ENCODE measurements around the gene SLC46A2. TPM values are rescaled to one million over a fixed set of nuclear protein-coding genes. Genes with fewer than 3 reads are reported as not detected.

SLC46A2 gene
- total and polyA plus RNA-seq, 2 donors (not counting 1 experiment from before 2014, with no cell fraction given), result not detected

DNA sequence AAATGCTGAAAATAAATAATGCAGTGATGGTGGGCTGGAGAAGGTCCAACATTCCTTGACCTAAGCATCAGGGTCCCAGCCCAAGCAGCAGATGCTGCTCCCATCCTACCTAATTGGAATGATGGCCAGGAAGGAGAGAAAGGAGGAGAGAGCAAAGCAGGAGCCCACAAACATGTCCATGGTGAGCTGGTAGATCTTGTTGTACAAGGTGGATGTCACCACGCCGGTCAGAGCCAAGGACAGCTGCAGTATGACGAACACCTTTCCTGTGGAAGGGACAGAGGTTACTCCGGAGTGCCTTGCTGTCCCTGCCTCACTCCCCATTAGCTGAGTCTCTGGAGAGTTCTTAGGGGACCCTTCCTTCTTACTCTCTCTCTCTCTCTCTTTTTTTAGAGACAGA lies 4.3 kb downstream of the SLC46A2 start:
- no peaks in the 10 kb centered on the region for H3K79me2 ChIP-seq (ENCODE audit: control insufficient read depth, insufficient read depth, low read length)
- no peaks in the 10 kb centered on the region for H4K20me1 ChIP-seq (ENCODE audit: control insufficient read depth, extremely low read depth, insufficient read depth, low read length)
- DNase-seq (ENCODE audit: low read depth in 2 of 2), result no peak
- no peak overlapping the region for H3K27ac ChIP-seq (ENCODE audit: insufficient read depth, low read length)
- no peak overlapping the region for H2AFZ ChIP-seq (ENCODE audit: low read length)
- H3K36me3 ChIP-seq (ENCODE audit: control insufficient read depth, insufficient read depth, low read length), result no peaks in the 10 kb centered on the region
- H3K4me2 ChIP-seq (ENCODE audit: extremely low read depth, insufficient read depth, low read length), result no peak overlapping the region
- no peaks in the 10 kb centered on the region for H3K27me3 ChIP-seq (ENCODE audit: control insufficient read depth, insufficient read depth, low read length)
- no peak overlapping the region for H3K4me3 ChIP-seq (replicated peaks in 1 of 4; ENCODE audit: control extremely low read depth in 1 of 4, insufficient read depth in 1 of 4, low read depth in 3 of 4, low read length in 4 of 4)
- H3K9me3 ChIP-seq (ENCODE audit: control insufficient read depth, insufficient read depth, low read depth, low read length), result no peaks in the 10 kb centered on the region
- TF ChIP-seq, protein P1, sequence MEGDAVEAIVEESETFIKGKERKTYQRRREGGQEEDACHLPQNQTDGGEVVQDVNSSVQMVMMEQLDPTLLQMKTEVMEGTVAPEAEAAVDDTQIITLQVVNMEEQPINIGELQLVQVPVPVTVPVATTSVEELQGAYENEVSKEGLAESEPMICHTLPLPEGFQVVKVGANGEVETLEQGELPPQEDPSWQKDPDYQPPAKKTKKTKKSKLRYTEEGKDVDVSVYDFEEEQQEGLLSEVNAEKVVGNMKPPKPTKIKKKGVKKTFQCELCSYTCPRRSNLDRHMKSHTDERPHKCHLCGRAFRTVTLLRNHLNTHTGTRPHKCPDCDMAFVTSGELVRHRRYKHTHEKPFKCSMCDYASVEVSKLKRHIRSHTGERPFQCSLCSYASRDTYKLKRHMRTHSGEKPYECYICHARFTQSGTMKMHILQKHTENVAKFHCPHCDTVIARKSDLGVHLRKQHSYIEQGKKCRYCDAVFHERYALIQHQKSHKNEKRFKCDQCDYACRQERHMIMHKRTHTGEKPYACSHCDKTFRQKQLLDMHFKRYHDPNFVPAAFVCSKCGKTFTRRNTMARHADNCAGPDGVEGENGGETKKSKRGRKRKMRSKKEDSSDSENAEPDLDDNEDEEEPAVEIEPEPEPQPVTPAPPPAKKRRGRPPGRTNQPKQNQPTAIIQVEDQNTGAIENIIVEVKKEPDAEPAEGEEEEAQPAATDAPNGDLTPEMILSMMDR (conservative IDR thresholded peaks at IDR 0.05 in 1 of 2, IDR thresholded peaks at IDR 0.05 in 1 of 2; ENCODE audit: low read depth in 1 of 2, low read length in 2 of 2), result no peak
- no peak for TF ChIP-seq EZH2 (IDR thresholded peaks at IDR 0.05; ENCODE audit: low read length, missing control alignments)
- no peaks in the 10 kb centered on the region for H3K4me1 ChIP-seq (ENCODE audit: control insufficient read depth, extremely low read depth, insufficient read depth, low read length)
- no peak overlapping the region for H3K9ac ChIP-seq (ENCODE audit: insufficient read depth, low read length)

DNA sequence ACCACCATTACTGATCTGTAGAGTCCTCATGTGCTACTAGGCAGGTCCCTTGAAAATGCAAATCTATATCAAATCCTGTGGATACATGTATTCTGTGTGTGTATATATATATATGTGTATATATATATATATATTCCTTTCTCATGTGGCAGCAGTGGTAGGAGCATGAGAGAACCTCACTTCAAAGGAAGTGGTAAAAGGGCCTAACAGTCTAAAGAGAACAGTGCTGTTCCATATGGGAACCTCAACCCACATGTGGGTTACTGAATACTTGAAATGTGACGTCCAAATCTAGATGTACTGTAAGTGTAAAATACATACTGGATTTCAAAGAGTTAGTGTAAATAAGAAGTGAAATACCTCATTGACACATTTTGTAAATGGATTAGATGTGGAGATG lies 5.4 kb downstream of the SLC46A2 start:
- Histone ChIP-seq H3K4me3 (replicated peaks in 1 of 4; ENCODE audit: control extremely low read depth in 1 of 4, insufficient read depth in 1 of 4, low read depth in 3 of 4, low read length in 4 of 4) (no peak overlapping the region), H4K20me1 (ENCODE audit: control insufficient read depth, extremely low read depth, insufficient read depth, low read length) (no peaks in the 10 kb centered on the region), H3K27ac (ENCODE audit: insufficient read depth, low read length) (no peak overlapping the region), H3K9ac (ENCODE audit: insufficient read depth, low read length) (no peak overlapping the region), H3K79me2 (ENCODE audit: control insufficient read depth, insufficient read depth, low read length) (no peaks in the 10 kb centered on the region), H3K4me1 (ENCODE audit: control insufficient read depth, extremely low read depth, insufficient read depth, low read length) (no peaks in the 10 kb centered on the region), H2AFZ (ENCODE audit: low read length) (no peak overlapping the region), H3K36me3 (ENCODE audit: control insufficient read depth, insufficient read depth, low read length) (no peaks in the 10 kb centered on the region), H3K4me2 (ENCODE audit: extremely low read depth, insufficient read depth, low read length) (no peak overlapping the region), H3K27me3 (ENCODE audit: control insufficient read depth, insufficient read depth, low read length) (no peaks in the 10 kb centered on the region), H3K9me3 (ENCODE audit: control insufficient read depth, insufficient read depth, low read depth, low read length) (no peaks in the 10 kb centered on the region)
- DNase-seq (ENCODE audit: low read depth in 2 of 2), result no peak
- TF ChIP-seq EZH2 (IDR thresholded peaks at IDR 0.05; ENCODE audit: low read length, missing control alignments), result no peak

DNA sequence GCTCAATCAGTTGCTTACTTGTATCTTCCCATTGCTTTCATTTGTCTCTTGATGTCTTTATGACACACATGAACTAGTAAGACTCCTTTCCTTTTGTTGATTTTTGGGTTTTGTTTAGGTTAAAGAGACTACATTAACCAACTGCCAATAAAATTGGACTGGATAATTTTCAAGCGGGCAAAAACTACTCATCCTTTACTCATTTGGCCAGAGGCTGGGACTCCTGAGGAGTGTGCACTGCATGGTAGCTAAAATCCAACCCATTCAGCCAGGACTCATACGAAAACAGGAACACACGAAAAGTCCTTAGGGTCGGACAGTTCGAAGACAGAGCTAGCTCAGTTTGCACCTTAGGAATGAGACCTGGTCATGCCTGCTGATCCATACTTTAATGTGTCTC lies 6.0 kb downstream of the SLC46A2 start:
- Histone ChIP-seq H3K4me1 (ENCODE audit: control insufficient read depth, extremely low read depth, insufficient read depth, low read length) (no peaks in the 10 kb centered on the region), H2AFZ (ENCODE audit: low read length) (no peak overlapping the region), H3K27ac (ENCODE audit: insufficient read depth, low read length) (no peak overlapping the region), H3K27me3 (ENCODE audit: control insufficient read depth, insufficient read depth, low read length) (no peaks in the 10 kb centered on the region), H3K4me2 (ENCODE audit: extremely low read depth, insufficient read depth, low read length) (no peak overlapping the region), H3K9me3 (ENCODE audit: control insufficient read depth, insufficient read depth, low read depth, low read length) (no peaks in the 10 kb centered on the region), H3K9ac (ENCODE audit: insufficient read depth, low read length) (no peak overlapping the region), H4K20me1 (ENCODE audit: control insufficient read depth, extremely low read depth, insufficient read depth, low read length) (no peaks in the 10 kb centered on the region), H3K4me3 (replicated peaks in 1 of 4; ENCODE audit: control extremely low read depth in 1 of 4, insufficient read depth in 1 of 4, low read depth in 3 of 4, low read length in 4 of 4) (no peak overlapping the region), H3K79me2 (ENCODE audit: control insufficient read depth, insufficient read depth, low read length) (no peaks in the 10 kb centered on the region), H3K36me3 (ENCODE audit: control insufficient read depth, insufficient read depth, low read length) (no peaks in the 10 kb centered on the region)
- DNase-seq (ENCODE audit: low read depth in 2 of 2), result no peak
- TF ChIP-seq, protein P1 (conservative IDR thresholded peaks at IDR 0.05 in 1 of 2, IDR thresholded peaks at IDR 0.05 in 1 of 2; ENCODE audit: low read depth in 1 of 2, low read length in 2 of 2), result no peak
- no peak for TF ChIP-seq EZH2 (IDR thresholded peaks at IDR 0.05; ENCODE audit: low read length, missing control alignments)
